Osteoblast (primary cell): ENCODE data around the gene S1PR1. TPM values are rescaled to one million over a fixed set of nuclear protein-coding genes. Genes with fewer than 3 reads are reported as not detected.

Experiments
- DNase-seq: peaks from one replicate; pipeline ENCODE4 v3.0.0; 2011; ENCODE audit warnings: low spot score, mixed read lengths; ENCODE audit not compliant: insufficient read length; ENCODE audit errors: missing footprints
- H2AFZ ChIP-seq: 2 replicates; pipeline ENCODE4 v1.6.0; 2011; ENCODE audit warnings: mild to moderate bottlenecking, low read length
- H3K27ac ChIP-seq: 2 replicates; pipeline ENCODE4 v1.5.1; 2011; ENCODE audit warnings: mild to moderate bottlenecking, low read depth, low read length, moderate library complexity
- H3K27me3 ChIP-seq: 2 replicates; pipeline ENCODE4 v1.6.0; 2012; ENCODE audit warnings: mild to moderate bottlenecking, control low read depth, inconsistent platforms, low read length, moderate library complexity; ENCODE audit not compliant: insufficient read depth
- H3K36me3 ChIP-seq: 2 replicates; pipeline ENCODE4 v1.5.1; 2011; ENCODE audit warnings: mild to moderate bottlenecking, low read length, control low read depth, moderate library complexity; ENCODE audit not compliant: insufficient read depth
- H3K4me1 ChIP-seq: 2 replicates; pipeline ENCODE4 v1.5.1; 2011; ENCODE audit warnings: mild to moderate bottlenecking, low read length, control low read depth, moderate library complexity; ENCODE audit not compliant: insufficient read depth
- H3K4me2 ChIP-seq: 2 replicates; pipeline ENCODE4 v1.6.0; 2011; ENCODE audit warnings: mild to moderate bottlenecking, low read length; ENCODE audit not compliant: insufficient read depth
- H3K4me3 ChIP-seq: fragments of 200-600 bp; sonication (generic); 3 replicates; pipeline ENCODE4 v1.5.1; 2012; ENCODE audit warnings: mild to moderate bottlenecking, low read length, inconsistent platforms; ENCODE audit not compliant: insufficient read depth
- H3K79me2 ChIP-seq: 2 replicates; pipeline ENCODE4 v1.6.0; 2012; ENCODE audit warnings: mild to moderate bottlenecking, low read length, control low read depth, inconsistent platforms; ENCODE audit not compliant: insufficient read depth
- H3K9me3 ChIP-seq: 2 replicates; pipeline ENCODE4 v1.5.1; 2011; ENCODE audit warnings: low read depth, low read length, control low read depth
- H4K20me1 ChIP-seq: 2 replicates; pipeline ENCODE4 v1.6.0; 2012; ENCODE audit warnings: mild to moderate bottlenecking, low read length, control low read depth; ENCODE audit not compliant: insufficient read depth
- CTCF ChIP-seq: IDR thresholded peaks from 2 replicates; pipeline ENCODE4 v1.5.1; 2011; ENCODE audit warnings: mild to moderate bottlenecking, low read depth, low read length, moderate library complexity; ENCODE audit errors: extremely low read depth
- total RNA-seq: library from RNA; depleted of rRNA; stranded (reverse); fragments of >200 nt; gene quantifications from 2 replicates; pipeline ENCODE4 v1.2.3, GENCODE V29; 2012

The S1PR1 gene
- total RNA-seq, 1 donor: 25.7 TPM

DNA sequence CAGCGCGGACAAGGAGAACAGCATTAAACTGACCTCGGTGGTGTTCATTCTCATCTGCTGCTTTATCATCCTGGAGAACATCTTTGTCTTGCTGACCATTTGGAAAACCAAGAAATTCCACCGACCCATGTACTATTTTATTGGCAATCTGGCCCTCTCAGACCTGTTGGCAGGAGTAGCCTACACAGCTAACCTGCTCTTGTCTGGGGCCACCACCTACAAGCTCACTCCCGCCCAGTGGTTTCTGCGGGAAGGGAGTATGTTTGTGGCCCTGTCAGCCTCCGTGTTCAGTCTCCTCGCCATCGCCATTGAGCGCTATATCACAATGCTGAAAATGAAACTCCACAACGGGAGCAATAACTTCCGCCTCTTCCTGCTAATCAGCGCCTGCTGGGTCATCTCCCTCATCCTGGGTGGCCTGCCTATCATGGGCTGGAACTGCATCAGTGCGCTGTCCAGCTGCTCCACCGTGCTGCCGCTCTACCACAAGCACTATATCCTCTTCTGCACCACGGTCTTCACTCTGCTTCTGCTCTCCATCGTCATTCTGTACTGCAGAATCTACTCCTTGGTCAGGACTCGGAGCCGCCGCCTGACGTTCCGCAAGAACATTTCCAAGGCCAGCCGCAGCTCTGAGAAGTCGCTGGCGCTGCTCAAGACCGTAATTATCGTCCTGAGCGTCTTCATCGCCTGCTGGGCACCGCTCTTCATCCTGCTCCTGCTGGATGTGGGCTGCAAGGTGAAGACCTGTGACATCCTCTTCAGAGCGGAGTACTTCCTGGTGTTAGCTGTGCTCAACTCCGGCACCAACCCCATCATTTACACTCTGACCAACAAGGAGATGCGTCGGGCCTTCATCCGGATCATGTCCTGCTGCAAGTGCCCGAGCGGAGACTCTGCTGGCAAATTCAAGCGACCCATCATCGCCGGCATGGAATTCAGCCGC, 2.5 kb downstream of the S1PR1 start:
- Histone ChIP-seq H3K9me3 (no peaks in the 10 kb centered on the region), H4K20me1 (peaks cover 4% of the 10 kb centered on the region), H3K27me3 (no peaks in the 10 kb centered on the region), H2AFZ (no peak overlapping the region), H3K27ac (no peak overlapping the region), H3K4me1 (peaks cover 19% of the 10 kb centered on the region), H3K4me2 (peak overlapping the region; percentile 99), H3K36me3 (peaks cover 9% of the 10 kb centered on the region), H3K79me2 (no peaks in the 10 kb centered on the region), H3K4me3 (no peak overlapping the region)
- DNase-seq: no peak
- no peak for TF ChIP-seq CTCF

DNA sequence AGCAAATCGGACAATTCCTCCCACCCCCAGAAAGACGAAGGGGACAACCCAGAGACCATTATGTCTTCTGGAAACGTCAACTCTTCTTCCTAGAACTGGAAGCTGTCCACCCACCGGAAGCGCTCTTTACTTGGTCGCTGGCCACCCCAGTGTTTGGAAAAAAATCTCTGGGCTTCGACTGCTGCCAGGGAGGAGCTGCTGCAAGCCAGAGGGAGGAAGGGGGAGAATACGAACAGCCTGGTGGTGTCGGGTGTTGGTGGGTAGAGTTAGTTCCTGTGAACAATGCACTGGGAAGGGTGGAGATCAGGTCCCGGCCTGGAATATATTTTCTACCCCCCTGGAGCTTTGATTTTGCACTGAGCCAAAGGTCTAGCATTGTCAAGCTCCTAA, 3.2 kb downstream of the S1PR1 start:
- no peak overlapping the region for H3K4me3 ChIP-seq
- H4K20me1 ChIP-seq: peaks cover 4% of the 10 kb centered on the region
- TF ChIP-seq CTCF: no peak
- no peak overlapping the region for H3K4me2 ChIP-seq
- H3K27ac ChIP-seq: no peak overlapping the region
- no peak for DNase-seq
- H3K36me3 ChIP-seq: peaks cover 9% of the 10 kb centered on the region
- no peaks in the 10 kb centered on the region for H3K27me3 ChIP-seq
- H3K9me3 ChIP-seq: no peaks in the 10 kb centered on the region
- no peak overlapping the region for H2AFZ ChIP-seq
- no peaks in the 10 kb centered on the region for H3K79me2 ChIP-seq
- H3K4me1 ChIP-seq: peaks cover 19% of the 10 kb centered on the region

DNA sequence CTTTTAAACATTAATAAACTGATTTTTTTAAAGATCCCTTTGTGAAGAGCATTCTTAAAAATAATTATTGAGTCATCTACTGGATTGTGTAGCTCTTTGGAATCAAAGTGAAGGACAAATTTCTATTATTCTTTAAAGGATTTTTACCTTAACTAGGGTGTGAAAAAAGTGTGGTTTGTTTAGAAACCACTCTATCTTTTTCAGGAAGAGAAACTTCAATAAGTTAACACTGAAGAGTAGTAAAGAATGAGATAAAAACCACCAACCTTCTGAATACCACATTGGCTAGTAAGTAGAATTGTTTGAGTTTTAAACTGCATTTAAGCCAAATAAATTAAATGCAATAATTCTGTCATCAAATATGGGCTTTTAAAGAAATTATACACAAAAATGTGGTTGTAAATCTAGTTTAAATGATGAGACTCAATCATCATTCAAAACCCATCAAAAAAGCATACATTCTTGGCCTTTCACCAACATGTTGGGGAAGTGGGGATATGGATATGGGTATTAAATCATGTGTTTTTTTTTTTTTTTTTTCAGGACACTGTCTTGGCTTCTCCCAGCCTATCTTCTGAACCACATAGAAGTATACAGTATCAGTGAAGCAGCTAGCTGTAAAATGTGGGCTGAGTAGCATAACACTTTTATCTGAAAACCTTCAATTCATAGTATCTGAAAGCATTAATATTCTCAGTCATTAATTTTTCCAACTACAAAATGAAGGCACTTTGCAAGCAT, 4.8 kb downstream of the S1PR1 start:
- H3K4me2 ChIP-seq: no peak overlapping the region
- no peak overlapping the region for H3K4me3 ChIP-seq
- no peaks in the 10 kb centered on the region for H3K9me3 ChIP-seq
- peaks cover 12% of the 10 kb centered on the region for H3K4me1 ChIP-seq
- DNase-seq: no peak
- H3K79me2 ChIP-seq: no peaks in the 10 kb centered on the region
- no peak overlapping the region for H2AFZ ChIP-seq
- no peak overlapping the region for H3K27ac ChIP-seq
- TF ChIP-seq CTCF: no peak
- peaks cover 9% of the 10 kb centered on the region for H3K36me3 ChIP-seq
- peaks cover 4% of the 10 kb centered on the region for H4K20me1 ChIP-seq
- H3K27me3 ChIP-seq: no peaks in the 10 kb centered on the region
